HG02642 (cell line): Measurements from ENCODE around the gene TDP2.
A peak's percentile ranks its signal among the peaks of the same experiment; 100 is the strongest.
"Not testable (repeated sequence)": the region's sequence is repeated elsewhere in the genome, so short reads cannot be mapped to it uniquely, and the experiment has no call there.

Experiments
- ATAC-seq: cut with Tn5 transposase; IDR thresholded peaks from one replicate; pipeline ENCODE4 v1.9.1; 2021; ENCODE audit warnings: mild to moderate bottlenecking; ENCODE audit not compliant: unreplicated experiment, poor library complexity

TDP2 gene

GRCh38 chr6:24683297-24684296 lies 16.9 kb upstream of the TDP2 start:
- ATAC-seq, result no peak

DNA sequence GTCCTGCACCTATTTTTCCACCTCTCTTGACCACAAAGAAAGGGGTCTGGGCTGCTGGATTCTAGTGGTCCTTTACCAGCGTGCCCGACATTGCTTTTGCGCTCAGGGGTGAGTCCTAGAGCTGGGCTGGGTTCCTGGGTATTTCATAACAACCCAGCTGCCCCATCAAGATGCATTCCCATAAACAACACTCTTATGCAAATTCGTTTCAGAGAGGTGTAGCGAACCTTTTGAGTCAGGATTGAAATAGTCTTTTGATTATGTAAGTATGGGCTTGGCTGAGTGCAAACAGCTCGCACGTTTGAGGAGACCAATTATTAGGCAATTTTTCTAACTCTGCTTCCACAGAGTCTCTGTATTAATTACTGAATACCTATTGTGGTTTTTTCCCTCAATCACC lies 13.9 kb upstream of the TDP2 start:
- ATAC-seq, result no peak

GRCh38 chr6:24678792-24679352 lies 12.2 kb upstream of the TDP2 start:
- not testable (repeated sequence) for ATAC-seq

GRCh38 chr6:24673625-24674024 lies 6.9 kb upstream of the TDP2 start:
- ATAC-seq, result no peak

GRCh38 chr6:24672620-24673182 lies 6.0 kb upstream of the TDP2 start:
- no peak for ATAC-seq

GRCh38 chr6:24671077-24671476 lies 4.4 kb upstream of the TDP2 start:
- not testable (repeated sequence) for ATAC-seq

DNA sequence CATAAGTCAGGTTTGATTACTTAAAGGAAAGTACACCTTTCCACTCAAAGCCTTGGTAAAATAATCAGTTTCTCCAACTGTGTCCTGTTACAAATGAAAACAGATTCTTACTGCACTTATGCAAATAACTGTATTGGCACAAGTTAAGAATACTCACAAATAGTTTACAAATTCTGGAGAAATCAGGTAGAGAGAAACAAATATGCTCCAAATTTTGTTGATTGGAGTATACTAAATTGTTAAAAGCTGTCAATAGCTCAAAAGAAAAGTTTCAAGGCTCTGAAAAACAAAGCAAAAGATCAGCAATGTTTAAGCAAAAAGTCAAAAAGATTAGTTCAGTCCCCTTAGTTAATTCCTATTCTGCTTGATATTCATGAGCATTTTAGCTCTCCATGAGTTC lies 3.8 kb upstream of the TDP2 start:
- ATAC-seq, result not testable (repeated sequence)

GRCh38 chr6:24668997-24669361 lies 2.3 kb upstream of the TDP2 start:
- ATAC-seq, result no peak

GRCh38 chr6:24668066-24668996 lies 1.6 kb upstream of the TDP2 start:
- not testable (repeated sequence) for ATAC-seq

GRCh38 chr6:24667378-24667803 lies 692 bp upstream of the TDP2 start:
- ATAC-seq, result no peak

DNA sequence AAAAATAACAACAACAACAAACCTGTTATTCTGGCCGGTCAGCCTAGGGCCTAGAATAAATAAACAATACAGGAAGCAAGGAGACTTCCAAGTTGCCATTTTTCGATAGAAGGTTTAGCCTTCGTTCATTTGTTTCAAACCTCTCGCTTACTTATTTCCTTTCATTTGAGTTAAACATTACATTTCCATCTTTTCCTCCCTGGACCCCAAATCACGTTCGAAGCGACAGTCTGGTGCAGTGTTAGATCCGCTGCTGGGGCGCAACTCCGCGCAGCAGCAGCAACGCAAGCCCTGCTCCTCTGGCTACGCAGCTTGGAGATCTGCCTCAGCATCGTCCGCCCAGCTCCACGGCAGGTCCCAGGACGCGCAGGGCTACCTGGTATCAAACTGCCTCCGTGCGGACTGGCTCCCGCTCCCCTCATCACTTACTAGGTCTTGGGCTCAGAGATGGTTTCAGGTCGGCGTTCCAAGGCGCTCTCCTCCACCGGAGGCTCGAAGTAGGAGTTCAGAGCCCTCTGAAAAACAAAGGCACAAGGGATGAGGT lies 530 bp downstream of the TDP2 start:
- peak; percentile 41 for ATAC-seq

DNA sequence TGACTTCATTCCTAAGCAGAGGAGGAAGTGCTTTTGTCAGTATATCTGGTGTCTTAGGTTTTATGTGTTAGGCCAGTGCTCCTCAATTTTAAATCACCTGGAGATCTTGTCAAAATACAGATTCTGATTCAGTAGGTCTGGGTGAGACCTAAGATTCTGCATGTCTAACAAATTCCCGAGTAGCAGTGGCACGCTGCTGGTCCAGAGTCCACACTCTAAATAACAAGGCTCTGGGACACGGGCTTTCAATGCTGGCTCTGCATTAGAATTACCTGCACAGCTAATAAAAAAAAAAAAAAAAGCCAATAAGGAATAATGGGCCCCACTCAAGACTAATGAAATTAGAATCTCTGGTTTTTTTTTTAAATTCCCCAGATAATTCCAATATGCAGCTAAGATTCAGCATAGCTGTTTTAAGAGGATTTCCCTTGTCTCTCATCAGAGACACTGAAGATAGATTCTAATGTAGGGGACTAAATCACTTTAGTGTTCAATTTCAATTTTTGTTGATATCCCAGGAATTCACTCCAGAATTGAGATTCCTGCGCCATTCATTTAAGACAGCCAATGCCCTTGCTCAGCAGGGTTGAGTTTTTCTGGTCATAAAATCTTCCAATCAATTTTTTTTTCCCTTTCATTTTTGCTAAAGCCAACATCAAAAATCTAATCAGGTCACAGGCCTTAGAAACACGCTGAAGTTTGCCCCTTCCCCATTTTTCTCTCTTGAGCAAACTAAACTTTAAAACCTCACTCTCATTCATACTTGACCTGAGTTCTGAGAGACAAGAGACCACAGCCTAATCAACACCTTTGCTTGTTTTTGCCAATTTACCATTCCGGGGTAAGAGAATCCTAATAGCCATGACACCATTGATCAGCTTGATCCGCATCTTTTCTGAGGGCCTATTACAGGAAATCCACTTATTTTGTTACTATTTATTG lies 2.4 kb downstream of the TDP2 start:
- ATAC-seq, result no peak

DNA sequence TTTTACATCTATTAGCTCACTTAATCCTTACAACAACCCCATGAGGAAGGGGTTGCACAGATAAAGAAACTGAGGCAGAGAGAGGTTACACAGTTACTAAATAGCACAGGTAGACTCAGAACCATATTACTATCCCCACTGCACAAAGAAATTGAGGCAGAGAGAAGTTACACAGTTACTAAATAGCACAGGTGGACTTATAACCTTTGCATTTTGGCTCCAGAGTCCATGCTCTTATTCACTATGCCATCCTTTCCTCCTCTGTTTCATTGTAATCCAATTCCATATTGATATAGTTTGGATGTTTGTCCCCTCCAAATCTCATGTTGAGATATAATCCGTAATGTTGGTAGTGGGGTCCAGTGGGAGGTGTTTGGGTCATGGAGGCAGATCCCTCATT lies 3.5 kb downstream of the TDP2 start:
- no peak for ATAC-seq

GRCh38 chr6:24662236-24662635 lies 4.5 kb downstream of the TDP2 start:
- ATAC-seq, result no peak

GRCh38 chr6:24661759-24662158 lies 4.9 kb downstream of the TDP2 start:
- not testable (repeated sequence) for ATAC-seq

GRCh38 chr6:24660105-24660504 lies 6.6 kb downstream of the TDP2 start:
- ATAC-seq, result no peak

DNA sequence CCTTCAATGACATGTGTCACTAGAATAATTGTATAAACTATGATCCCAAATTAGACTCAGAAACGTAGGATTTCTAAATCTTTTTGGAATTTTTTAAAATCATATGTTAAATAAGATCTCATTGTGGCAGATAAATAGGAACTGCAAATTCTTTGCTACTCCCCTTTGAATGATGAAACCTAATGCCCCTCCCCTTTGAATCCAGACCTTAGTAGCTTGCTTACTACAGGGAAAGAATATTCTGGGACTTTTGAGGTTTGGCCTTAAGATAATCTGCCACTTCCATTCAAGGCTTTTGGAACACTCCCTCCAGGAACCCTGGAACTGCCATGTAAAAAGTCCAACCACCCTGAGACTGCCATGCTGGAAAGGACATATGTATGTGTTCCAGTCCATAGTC lies 7.1 kb downstream of the TDP2 start:
- ATAC-seq, result no peak

DNA sequence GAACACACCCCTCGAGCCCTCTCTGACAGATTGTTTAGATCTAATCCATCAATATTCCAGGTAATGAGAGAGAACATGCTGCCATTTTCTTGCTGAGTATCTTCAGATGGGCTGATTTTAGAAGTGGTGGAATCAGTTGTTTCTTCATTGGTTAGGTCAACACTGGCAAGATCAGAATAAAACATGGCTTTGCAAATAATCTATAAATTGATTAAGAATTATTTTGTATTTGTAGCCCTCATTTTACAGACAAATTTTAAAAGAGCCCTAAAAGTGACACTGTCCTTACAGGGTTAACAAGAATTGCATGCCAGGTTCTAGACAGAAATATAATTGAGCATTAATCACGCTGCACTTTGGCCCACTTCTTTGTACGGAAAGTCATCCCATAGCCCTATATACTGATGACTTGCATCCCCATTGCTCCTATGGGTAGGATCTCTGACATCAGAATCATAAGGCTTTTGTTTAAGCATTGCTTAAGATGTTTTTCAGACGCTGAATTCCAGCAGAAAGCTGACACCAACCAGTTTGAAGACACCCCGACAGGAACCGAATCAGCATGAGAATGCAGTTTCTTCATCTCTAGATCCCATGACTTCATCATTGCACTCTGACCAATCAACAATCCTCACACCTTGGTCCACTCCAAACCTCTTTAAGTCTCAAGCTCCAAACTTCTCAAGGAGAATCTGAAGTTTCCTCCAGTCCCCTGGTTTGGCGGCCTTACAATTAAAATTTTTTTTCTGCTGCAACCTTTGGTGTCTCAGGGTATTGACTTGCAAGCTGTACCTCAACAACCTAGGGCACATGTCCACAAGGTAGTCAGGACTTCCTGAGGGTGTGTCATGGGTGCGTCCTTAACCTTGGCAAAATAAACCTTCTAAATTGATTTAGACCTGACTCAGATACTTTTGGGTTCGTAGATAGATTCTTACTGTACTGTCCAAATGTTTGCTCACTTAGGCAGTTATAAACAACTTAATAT lies 7.8 kb downstream of the TDP2 start:
- no peak for ATAC-seq
